GM21737 (cell line): Measurements from ENCODE around the gene NEURL4.
A peak's percentile ranks its signal among the peaks of the same experiment; 100 is the strongest.

Source experiments
- ATAC-seq: cut with Tn5 transposase; IDR thresholded peaks from one replicate; pipeline ENCODE4 v1.9.1; 2021; ENCODE audit warnings: mild to moderate bottlenecking, moderate library complexity; ENCODE audit not compliant: unreplicated experiment

NEURL4 gene

GRCh38 chr17:7306911-7307685 is 22.0 kb downstream of the NEURL4 start, which contains the start of gene EIF5A:
TSS of gene EIF5A (plus strand) at chr17:7307628. CDS start at chr17:7309636, 2,008 bp downstream.
- ATAC-seq = peak; percentile 67

GRCh38 chr17:7304179-7304578 is 25.0 kb downstream of the NEURL4 start:
- ATAC-seq = no peak

GRCh38 chr17:7296189-7296861 is 32.8 kb downstream of the NEURL4 start:
- ATAC-seq = no peak

GRCh38 chr17:7295230-7296180 is 33.6 kb downstream of the NEURL4 start:
- ATAC-seq = no peak

- no peak for ATAC-seq
These were observed 34.5 kb downstream of the NEURL4 start, which contains the start of gene YBX2 for GRCh38 chr17:7294614-7295153. TSS of gene YBX2 (minus strand) at chr17:7294639. CDS start at chr17:7294500, 139 bp downstream.

- no peak for ATAC-seq
These were observed 35.1 kb downstream of the NEURL4 start for GRCh38 chr17:7293816-7294613.

GRCh38 chr17:7293159-7293558 is 36.0 kb downstream of the NEURL4 start:
- ATAC-seq = no peak

- no peak for ATAC-seq
These were observed 36.4 kb downstream of the NEURL4 start for GRCh38 chr17:7292729-7293128.

GRCh38 chr17:7292194-7292593 is 36.9 kb downstream of the NEURL4 start:
- ATAC-seq = no peak

- ATAC-seq = no peak
These were observed 38.5 kb downstream of the NEURL4 start for GRCh38 chr17:7290685-7291084.

- no peak for ATAC-seq
These were observed 39.0 kb downstream of the NEURL4 start for GRCh38 chr17:7290166-7290565.

- no peak for ATAC-seq
These were observed 39.7 kb downstream of the NEURL4 start for GRCh38 chr17:7289256-7290032.

GRCh38 chr17:7285679-7286078 is 43.5 kb downstream of the NEURL4 start:
- ATAC-seq = no peak

GRCh38 chr17:7284911-7285310 is 44.2 kb downstream of the NEURL4 start:
- ATAC-seq = no peak

GRCh38 chr17:7283471-7284216 is 45.5 kb downstream of the NEURL4 start:
- no peak for ATAC-seq

- ATAC-seq = no peak
These were observed 46.3 kb downstream of the NEURL4 start for GRCh38 chr17:7282752-7283321.

- no peak for ATAC-seq
These were observed 47.0 kb downstream of the NEURL4 start for GRCh38 chr17:7281953-7282751.
